Stimulated activated CD4-positive, alpha-beta T cell treated with anti-CD3 and anti-CD28 coated beads, Interleukin-1b, Interleukin-23, amount 100 ng/mL, for 48 hours (primary cell): ENCODE measurements around the gene BAD.
A peak's percentile ranks its signal among the peaks of the same experiment; 100 is the strongest.

Experiments
- DNase-seq: peaks from one replicate; pipeline ENCODE4 v3.0.0-alpha.2; 2020

BAD gene

GRCh38 chr11:64275031-64275800 is 9.2 kb downstream of the BAD start:
- DNase-seq, result no peak

- peak; percentile 98 for DNase-seq
Measured at GRCh38 chr11:64269540-64270220, 14.8 kb downstream of the BAD start.

- DNase-seq, result peak; percentile 66
Measured at GRCh38 chr11:64268893-64269539, 15.4 kb downstream of the BAD start.

- no peak for DNase-seq
Measured at GRCh38 chr11:64268025-64268892, 16.2 kb downstream of the BAD start.

- DNase-seq, result no peak
Measured at GRCh38 chr11:64267207-64267945, 17.1 kb downstream of the BAD start.

DNA sequence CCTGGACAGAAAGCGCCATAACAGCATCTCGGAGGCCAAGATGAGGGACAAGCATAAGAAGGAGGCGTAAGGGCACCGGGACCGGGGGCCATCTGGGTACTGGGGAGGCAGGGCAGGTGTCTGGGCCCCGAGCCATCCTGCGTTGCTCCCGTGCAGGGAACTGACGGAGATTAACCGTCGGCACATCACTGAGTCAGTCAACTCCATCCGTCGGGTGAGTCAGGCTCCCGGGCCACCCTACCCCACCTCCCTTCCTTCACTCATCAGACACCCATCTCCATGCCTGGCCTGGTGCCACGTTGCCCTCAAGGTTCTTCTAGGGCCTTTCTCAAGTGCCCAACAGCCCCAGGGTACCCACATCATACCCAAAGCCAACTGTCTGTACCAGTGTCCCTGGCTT is 18.1 kb downstream of the BAD start:
- DNase-seq, result no peak

DNA sequence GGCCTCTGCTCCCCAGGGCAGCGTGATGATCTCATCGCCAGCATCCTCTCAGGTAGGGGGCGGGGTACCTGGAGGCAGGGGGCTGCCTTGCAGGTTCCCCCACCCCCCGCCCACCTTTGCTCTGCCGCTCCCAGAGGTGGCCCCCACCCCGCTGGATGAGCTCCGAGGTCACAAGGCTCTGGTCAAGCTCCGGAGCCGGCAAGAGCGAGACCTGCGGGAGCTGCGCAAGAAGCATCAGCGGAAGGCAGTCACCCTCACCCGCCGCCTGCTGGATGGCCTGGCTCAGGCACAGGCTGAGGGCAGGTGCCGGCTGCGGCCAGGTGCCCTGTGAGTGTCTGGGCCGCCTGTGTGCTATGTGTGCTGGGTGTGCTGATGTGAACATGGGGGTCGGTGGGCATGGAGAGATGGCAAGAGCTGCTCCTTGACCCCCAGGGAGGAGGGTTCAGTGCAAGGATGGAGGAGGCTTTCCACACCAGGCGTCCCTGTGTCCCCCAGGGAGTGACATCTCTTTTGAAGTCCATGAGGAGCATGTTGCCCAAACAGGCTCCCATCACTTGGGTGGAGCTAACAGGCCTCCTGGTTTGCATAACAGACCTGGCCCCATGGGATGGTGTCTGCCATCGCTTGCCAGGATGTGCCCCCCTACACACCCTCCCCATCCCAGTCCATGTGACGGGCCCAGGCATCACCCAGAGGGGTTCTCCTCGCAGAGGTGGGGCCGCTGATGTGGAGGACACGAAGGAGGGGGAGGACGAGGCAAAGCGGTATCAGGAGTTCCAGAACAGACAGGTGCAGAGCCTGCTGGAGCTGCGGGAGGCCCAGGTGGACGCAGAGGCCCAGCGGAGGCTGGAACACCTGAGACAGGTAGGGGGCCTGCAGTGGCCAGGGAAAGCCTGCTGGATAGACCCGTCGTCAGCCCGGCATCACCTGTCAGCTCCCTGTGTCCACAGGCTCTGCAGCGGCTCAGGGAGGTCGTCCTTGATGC is 19.0 kb downstream of the BAD start:
- DNase-seq, result no peak

DNA sequence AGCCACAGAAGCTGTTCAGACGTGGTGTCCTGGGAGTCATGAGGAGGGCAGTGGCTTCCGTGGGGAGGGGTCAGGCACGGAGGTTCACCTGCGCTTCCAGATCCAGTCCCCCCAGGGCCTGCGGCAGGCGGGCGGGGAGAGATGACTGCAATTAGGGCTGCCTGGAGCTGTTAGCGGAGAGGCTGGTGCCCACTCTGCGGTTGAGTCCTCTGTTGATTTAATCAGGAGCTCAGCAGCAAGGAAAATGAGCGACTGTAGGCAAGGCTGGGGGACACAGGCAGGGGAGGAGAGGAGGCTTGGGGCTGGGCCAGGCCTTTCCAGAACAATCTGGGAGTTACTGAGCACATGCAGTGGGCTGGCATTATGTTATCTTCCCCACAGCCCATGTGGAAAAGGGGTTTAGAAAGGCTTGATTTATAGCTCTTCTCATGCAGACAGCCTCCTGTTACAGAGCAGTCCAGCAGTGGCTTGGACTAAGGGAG is 20.1 kb downstream of the BAD start:
- no peak for DNase-seq

DNA sequence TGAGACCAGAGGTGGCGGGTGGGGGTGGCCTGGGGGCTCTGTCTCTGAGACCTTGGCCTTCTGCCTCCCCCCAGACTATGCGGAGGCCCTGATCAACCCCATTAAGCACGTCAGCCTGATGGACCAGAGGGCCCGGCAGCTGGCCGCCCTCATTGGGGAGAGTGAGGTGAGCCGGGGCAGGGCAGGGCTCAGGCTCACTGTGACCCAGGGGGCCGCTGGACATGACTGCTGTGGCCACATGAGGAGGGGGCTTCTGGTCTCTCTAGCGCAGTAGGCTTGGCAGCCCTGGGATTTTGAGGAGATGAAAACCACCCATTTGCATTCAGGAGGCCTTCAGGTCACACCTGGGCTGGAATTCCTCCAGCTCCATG is 20.5 kb downstream of the BAD start:
- no peak for DNase-seq

GRCh38 chr11:64263021-64263946 is 21.2 kb downstream of the BAD start:
- DNase-seq, result no peak

GRCh38 chr11:64262271-64263002 is 22.0 kb downstream of the BAD start:
- no peak for DNase-seq

DNA sequence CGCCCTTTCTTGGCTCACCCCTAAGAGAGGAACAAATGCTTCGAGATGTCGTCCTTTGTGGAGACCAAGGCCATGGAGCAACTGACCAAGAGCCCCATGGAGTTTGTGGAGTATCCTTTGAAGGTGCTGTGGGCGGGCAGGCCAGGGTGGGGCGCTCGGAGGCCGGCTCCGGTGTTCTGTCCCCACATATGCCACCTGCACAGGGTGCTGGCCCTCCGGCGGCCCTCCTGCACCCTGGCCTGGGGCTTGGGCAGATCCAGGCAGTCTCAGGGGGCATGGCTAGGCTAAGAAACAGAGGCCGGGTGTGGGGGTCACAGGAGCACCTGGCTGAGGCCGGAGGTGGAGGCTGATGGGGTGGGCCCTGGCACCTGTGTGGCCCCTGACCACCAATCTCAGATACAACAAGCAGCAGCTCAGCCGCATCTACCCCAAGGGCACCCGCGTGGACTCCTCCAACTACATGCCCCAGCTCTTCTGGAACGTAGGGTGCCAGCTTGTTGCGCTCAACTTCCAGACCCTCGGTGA is 22.8 kb downstream of the BAD start:
- no peak for DNase-seq

DNA sequence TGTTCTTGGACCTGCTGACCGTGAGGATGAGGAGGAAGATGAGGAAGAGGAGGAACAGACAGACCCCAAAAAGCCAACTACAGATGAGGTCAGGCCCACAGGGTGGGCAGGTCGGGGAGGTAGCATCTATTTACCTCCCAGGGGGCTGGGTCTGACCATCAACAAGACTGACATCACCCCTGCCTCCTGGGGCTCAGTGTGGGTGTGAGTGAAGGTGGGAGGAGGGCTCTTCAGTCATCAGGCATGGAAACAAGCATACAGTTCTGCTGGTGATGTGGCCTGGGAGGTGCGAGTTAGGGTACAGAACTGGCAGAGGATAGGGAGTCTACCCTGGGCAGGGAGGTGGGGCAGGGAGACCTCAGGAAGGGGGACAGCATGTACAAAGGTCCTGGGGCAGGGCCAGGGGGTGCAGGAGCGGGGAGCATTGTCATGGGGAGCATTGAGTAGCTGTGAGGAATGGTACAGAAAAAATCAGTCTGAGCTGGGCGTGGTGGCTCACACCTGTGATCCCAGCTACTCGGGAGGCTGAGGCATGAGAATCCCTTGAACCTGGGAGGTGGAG is 24.2 kb downstream of the BAD start:
- no peak for DNase-seq

DNA sequence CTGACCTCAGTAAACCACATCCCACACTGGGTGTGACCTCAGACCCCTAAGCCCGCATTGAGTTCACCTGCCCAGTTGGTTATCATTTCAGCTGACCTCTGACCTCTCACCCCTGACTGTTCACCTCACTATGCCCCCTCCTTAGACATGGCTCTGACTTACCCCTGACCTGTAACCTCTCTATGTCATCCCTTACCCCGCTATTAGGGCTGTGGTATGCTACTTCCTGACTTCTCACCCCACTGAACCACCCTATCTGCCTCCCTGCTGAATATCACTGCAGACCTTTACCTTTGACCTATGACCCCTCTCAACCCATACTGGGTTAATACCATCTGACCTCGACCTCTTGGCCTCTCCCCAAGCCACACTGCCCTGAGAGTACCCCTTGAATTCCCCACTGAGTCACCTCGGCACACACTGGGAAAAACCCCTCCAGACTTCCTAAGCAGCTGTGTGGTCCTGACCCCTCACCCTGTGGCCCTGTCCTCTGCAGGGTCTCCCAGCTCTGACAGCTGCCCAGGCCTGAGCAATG is 24.9 kb downstream of the BAD start:
- no peak for DNase-seq

DNA sequence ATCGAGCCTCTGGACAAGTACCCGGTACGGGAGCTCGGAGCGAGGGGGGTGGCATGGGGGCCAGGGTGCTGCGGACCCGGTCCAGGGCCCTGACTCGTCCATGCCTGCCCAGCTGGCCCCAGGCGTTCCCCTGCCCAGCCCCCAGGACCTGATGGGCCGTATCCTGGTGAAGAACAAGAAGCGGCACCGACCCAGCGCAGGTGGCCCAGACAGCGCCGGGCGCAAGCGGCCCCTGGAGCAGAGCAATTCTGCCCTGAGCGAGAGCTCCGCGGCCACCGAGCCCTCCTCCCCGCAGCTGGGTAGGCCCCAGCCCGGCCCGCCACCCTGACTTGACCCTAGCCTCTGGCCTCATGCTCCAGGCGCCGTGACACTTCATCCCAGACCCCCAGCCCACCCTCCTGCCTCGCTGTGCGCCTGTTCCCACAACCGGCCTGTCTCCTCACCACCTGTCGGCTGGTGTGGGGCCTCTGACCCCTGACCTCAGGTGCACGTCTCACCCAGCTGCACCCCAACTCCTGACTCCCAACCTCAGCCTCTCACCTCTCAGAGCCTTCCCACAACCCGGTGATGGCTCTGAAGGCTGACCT is 25.4 kb downstream of the BAD start:
- no peak for DNase-seq

DNA sequence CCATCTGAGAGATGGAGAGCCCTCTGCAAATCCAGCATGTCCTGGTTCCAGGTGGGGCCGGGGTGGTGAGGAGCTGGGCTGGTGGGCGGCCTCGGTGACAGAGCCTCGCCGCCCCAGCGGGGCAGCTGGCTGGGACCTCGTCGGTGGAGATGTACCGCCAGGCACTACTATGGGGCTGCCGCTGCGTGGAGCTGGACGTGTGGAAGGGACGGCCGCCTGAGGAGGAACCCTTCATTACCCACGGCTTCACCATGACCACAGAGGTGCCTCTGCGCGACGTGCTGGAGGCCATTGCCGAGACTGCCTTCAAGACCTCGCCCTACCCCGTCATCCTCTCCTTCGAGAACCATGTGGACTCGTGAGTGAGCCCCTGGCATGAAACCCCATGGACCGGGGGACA is 26.1 kb downstream of the BAD start:
- no peak for DNase-seq

- DNase-seq, result no peak
Measured at GRCh38 chr11:64256300-64256699, 28.2 kb downstream of the BAD start.
